Body of pancreas (tissue), 4 donors: ENCODE data around the gene SBK3. TPM values are rescaled to one million over a fixed set of nuclear protein-coding genes. Genes with fewer than 3 reads are reported as not detected.

Source experiments
- ATAC-seq: fragments of 150-250 bp; one replicate; pipeline ENCODE4 v1.9.1; 2016
- DNase-seq, 4 donors: peaks; one replicate each; pipeline ENCODE4 v3.0.0-alpha.2; 2019
- H3K27ac ChIP-seq, 4 donors: fragments of 200-600 bp; sonication (generic); 1 replicate in 3 of 4; 2 replicates in 1 of 4; pipeline versions ENCODE4 v1.5.1 to v1.6.1; 2016 to 2019; ENCODE audit warnings: mild to moderate bottlenecking in 1 of 4, mixed read lengths in 1 of 4, moderate library complexity in 1 of 4
- H3K27me3 ChIP-seq, 2 donors: fragments of 200-600 bp; sonication (generic); one replicate each; pipeline ENCODE4 v1.6.0; 2016; ENCODE audit warnings: mild to moderate bottlenecking in 1 of 2
- H3K36me3 ChIP-seq, 2 donors: fragments of 200-600 bp; sonication (generic); replicated peaks in 1 of 2; 2 replicates each; pipeline ENCODE4 v1.5.1; 2016; ENCODE audit warnings: low read depth in 2 of 2; ENCODE audit not compliant: insufficient read depth in 1 of 2
- H3K4me1 ChIP-seq: fragments of 200-600 bp; sonication (generic); one replicate; pipeline ENCODE4 v1.6.0; 2016
- H3K4me3 ChIP-seq, 2 donors: fragments of 200-600 bp; sonication (generic); 1 replicate in 1 of 2; 2 replicates in 1 of 2; pipeline ENCODE4 v1.5.1; 2016 to 2019
- H3K9me3 ChIP-seq, 3 donors: fragments of 200-600 bp; sonication (generic); 1 replicate in 2 of 3; 2 replicates in 1 of 3; pipeline ENCODE4 v1.5.1; 2016
- CTCF ChIP-seq, 7 experiments: fragments of 450-650 bp in 4 of 7; fragments of 200-600 bp in 3 of 7; sonication (generic) in 3 of 7; IDR thresholded peaks; one replicate each; pipeline ENCODE4 v1.5.1; 2016 to 2019; ENCODE audit warnings: antibody characterized with exemption in 7 of 7
- POLR2A ChIP-seq, 3 donors: fragments of 450-650 bp; IDR thresholded peaks; one replicate each; pipeline ENCODE4 v1.6.1; 2016; ENCODE audit warnings: antibody characterized with exemption in 3 of 3, mild to moderate bottlenecking in 2 of 3
- WGBS, 2 donors: methylation state at CpG; one replicate each; pipeline ENCODE4 v1.1.5; 2017; 5-methylcytosine and 5-hydroxymethylcytosine counted together
- intact Hi-C: fragments of 100-400 bp; cut with DNase I; formaldehyde crosslinking; loops from one replicate; pipeline ENCODE4 v1.15.1; 2023
- total RNA-seq, 2 donors: library from RNA; depleted of rRNA; stranded (reverse); fragments of >200 nt; gene quantifications; one replicate each; pipeline ENCODE4 v1.1.0, GENCODE V29; 2016

Gene SBK3
- total RNA-seq, 2 donors from 2014 or later = not detected

GRCh38 chr19:55549500-55550320 lies 4.4 kb upstream of the SBK3 start:
- peak; percentile 36 for ATAC-seq
- H3K27ac ChIP-seq = peak overlapping the region in 3 of 4 donors; percentile 20 to 50 (median 23)
- 15 to 22% methylated on average over 14 to 35 of the region's 36 CpGs for WGBS, 2 donors

GRCh38 chr19:55546822-55547614 lies 1.7 kb upstream of the SBK3 start:
- Histone ChIP-seq H3K36me3 (no peaks in the 10 kb centered on the region), H3K4me1 (peaks cover 9% of the 10 kb centered on the region), H3K9me3 (no peaks in the 10 kb centered on the region), H3K4me3 (no peak overlapping the region), H3K27me3 (peaks cover 0 to 3% of the 10 kb centered on the region in 2 donors), H3K27ac (peak overlapping the region in 2 of 4 donors; percentile 25 to 34)
- peak; percentile 37 to 73 (median 54) for DNase-seq
- TF ChIP-seq CTCF (IDR thresholded peaks at IDR 0.05) (no peak), POLR2A (IDR thresholded peaks at IDR 0.05) (no peak)
- 52 to 57% methylated on average over 7 to 17 of the region's 17 CpGs for WGBS, 2 donors
- peak; percentile 57 for ATAC-seq
- intact Hi-C loops = no loop called here

More at GRCh38 chr19:55549500-55550320, 4.4 kb upstream of the SBK3 start:
- intact Hi-C loops = no loop called here
- H3K4me1 ChIP-seq = peaks cover 9% of the 10 kb centered on the region
- H3K9me3 ChIP-seq = no peaks in the 10 kb centered on the region
- peak in 1 of 4 donors; percentile 32 for DNase-seq
- peaks cover 0 to 3% of the 10 kb centered on the region in 2 donors for H3K27me3 ChIP-seq
- no peak overlapping the region for H3K4me3 ChIP-seq
- H3K36me3 ChIP-seq = no peaks in the 10 kb centered on the region
- TF ChIP-seq POLR2A (IDR thresholded peaks at IDR 0.05) (no peak), CTCF (IDR thresholded peaks at IDR 0.05) (no peak)

- no peaks in the 10 kb centered on the region for H3K9me3 ChIP-seq
- H3K27me3 ChIP-seq = peaks cover 0 to 3% of the 10 kb centered on the region in 2 donors
- WGBS, 2 donors = 53 to 54% methylated on average over 11 of the region's 11 CpGs
- peaks cover 9% of the 10 kb centered on the region for H3K4me1 ChIP-seq
- H3K4me3 ChIP-seq = no peak overlapping the region
- DNase-seq (no peak), ATAC-seq (no peak)
- TF ChIP-seq CTCF (IDR thresholded peaks at IDR 0.05) (no peak), POLR2A (IDR thresholded peaks at IDR 0.05) (no peak)
- H3K27ac ChIP-seq = peak overlapping the region in 1 of 4 donors; percentile 25
- intact Hi-C loops = no loop called here
- H3K36me3 ChIP-seq = no peaks in the 10 kb centered on the region
Measured at GRCh38 chr19:55546011-55546410, 668 bp upstream of the SBK3 start.

GRCh38 chr19:55544776-55545439 lies 435 bp downstream of the SBK3 start:
- intact Hi-C loops = no loop called here
- peaks cover 0 to 3% of the 10 kb centered on the region in 2 donors for H3K27me3 ChIP-seq
- H3K4me1 ChIP-seq = peaks cover 6% of the 10 kb centered on the region
- DNase-seq (no peak), ATAC-seq (no peak)
- H3K27ac ChIP-seq = no peak overlapping the region
- no peak overlapping the region for H3K4me3 ChIP-seq
- H3K9me3 ChIP-seq = no peaks in the 10 kb centered on the region
- TF ChIP-seq POLR2A (IDR thresholded peaks at IDR 0.05) (no peak), CTCF (IDR thresholded peaks at IDR 0.05) (no peak)
- 54 to 71% methylated on average over 16 to 18 of the region's 23 CpGs for WGBS, 2 donors
- H3K36me3 ChIP-seq = no peaks in the 10 kb centered on the region
